Right lobe of liver (tissue), 4 donors: ENCODE measurements around the gene INO80B.

Experiments
- POLR2A ChIP-seq: fragments of 450-650 bp; IDR thresholded peaks from one replicate; pipeline ENCODE4 v1.6.1; 2017; ENCODE audit warnings: antibody characterized with exemption, mild to moderate bottlenecking
- TF ChIP-seq, protein P1 (sequence below), 4 donors: fragments of 200-600 bp in 3 of 4; fragments of 450-650 bp in 1 of 4; IDR thresholded peaks; one replicate each; pipeline versions ENCODE4 v1.5.1 to v1.8.0; 2016 to 2022; ENCODE audit warnings: antibody characterized with exemption in 4 of 4, mild to moderate bottlenecking in 2 of 4
- donor health status: DM: no; HTN: no; CAD: no.
- donor health status: DM: no; HTN: no; CAD: no.
- donor health status: DM: no; HTN: yes; CAD: no.

DNA sequence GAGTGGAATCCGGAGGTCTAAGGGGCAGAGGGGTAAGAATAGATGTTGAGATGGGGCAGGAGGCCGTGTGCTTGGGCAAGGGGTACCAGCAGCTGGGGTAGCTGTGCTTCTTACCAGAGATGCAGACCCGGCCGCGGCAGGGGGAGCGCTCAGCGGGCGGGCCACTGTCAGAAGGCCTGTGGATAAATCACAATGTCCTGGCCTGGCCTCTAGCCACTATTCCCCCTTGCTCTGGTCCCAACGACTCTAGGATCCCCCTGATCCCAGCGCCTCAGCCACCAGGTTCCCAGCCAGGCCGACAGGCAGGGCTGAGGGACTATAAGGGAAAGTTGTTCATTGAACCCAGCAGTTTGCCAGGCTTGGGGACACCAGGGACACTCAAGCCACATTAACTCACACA is 24.4 kb upstream of the INO80B start:
- TF ChIP-seq, protein P1, sequence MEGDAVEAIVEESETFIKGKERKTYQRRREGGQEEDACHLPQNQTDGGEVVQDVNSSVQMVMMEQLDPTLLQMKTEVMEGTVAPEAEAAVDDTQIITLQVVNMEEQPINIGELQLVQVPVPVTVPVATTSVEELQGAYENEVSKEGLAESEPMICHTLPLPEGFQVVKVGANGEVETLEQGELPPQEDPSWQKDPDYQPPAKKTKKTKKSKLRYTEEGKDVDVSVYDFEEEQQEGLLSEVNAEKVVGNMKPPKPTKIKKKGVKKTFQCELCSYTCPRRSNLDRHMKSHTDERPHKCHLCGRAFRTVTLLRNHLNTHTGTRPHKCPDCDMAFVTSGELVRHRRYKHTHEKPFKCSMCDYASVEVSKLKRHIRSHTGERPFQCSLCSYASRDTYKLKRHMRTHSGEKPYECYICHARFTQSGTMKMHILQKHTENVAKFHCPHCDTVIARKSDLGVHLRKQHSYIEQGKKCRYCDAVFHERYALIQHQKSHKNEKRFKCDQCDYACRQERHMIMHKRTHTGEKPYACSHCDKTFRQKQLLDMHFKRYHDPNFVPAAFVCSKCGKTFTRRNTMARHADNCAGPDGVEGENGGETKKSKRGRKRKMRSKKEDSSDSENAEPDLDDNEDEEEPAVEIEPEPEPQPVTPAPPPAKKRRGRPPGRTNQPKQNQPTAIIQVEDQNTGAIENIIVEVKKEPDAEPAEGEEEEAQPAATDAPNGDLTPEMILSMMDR (IDR thresholded peaks at IDR 0.05) = no peak
- no peak for TF ChIP-seq POLR2A
